Activated naive CD8-positive, alpha-beta T cell (primary cell): ENCODE measurements around the gene ZNF774.
"Not testable (repeated sequence)": the region's sequence is repeated elsewhere in the genome, so short reads cannot be mapped to it uniquely, and the experiment has no call there.

ENCODE experiments used
- H3K27ac Mint-ChIP-seq: one replicate; pipeline ENCODE4 v1.8.0; 2021; ENCODE audit warnings: mixed read lengths
- H3K27me3 Mint-ChIP-seq: one replicate; pipeline ENCODE4 v1.8.0; 2021; ENCODE audit warnings: mixed read lengths
- H3K36me3 Mint-ChIP-seq: one replicate; pipeline ENCODE4 v1.8.0; 2021; ENCODE audit warnings: mixed read lengths
- H3K4me1 Mint-ChIP-seq: one replicate; pipeline ENCODE4 v1.8.0; 2021; ENCODE audit warnings: low read depth, mixed read lengths
- H3K4me3 Mint-ChIP-seq: one replicate; pipeline ENCODE4 v1.8.0; 2021; ENCODE audit warnings: mild to moderate bottlenecking, mixed read lengths
- H3K9me3 Mint-ChIP-seq: one replicate; pipeline ENCODE4 v1.8.0; 2021; ENCODE audit warnings: low read depth, mixed read lengths

ZNF774 gene

DNA sequence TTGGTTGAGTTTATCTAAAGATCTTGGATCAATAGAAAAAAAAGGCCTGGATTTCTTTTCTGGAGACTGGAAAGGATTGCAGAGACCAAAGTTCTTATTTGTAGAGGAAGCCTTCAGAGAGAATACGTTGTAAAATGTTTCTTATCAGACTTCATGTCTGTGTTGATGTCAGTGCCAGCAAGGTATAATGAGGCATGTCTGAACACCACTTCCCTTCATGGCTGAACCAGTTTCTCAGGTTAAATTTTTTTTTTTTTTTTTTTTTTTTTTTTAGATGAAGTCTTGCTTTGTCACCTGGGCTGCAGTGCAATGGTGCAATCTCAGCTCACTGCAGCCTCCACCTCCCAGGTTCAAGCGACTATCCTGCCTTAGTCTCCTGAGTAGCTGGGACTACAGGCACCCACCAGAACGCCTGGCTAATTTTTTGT is 17.8 kb upstream of the ZNF774 start:
- H3K4me1 Mint-ChIP-seq, result peaks cover 9% of the 10 kb centered on the region
- H3K27me3 Mint-ChIP-seq, result no peaks in the 10 kb centered on the region
- no peak overlapping the region for H3K4me3 Mint-ChIP-seq
- H3K36me3 Mint-ChIP-seq, result no peaks in the 10 kb centered on the region
- no peak overlapping the region for H3K27ac Mint-ChIP-seq
- no peaks in the 10 kb centered on the region for H3K9me3 Mint-ChIP-seq

GRCh38 chr15:90336705-90337141 is 15.4 kb upstream of the ZNF774 start:
- Mint-ChIP-seq H3K4me3 (no peak overlapping the region), H3K4me1 (peaks cover 11% of the 10 kb centered on the region), H3K27ac (no peak overlapping the region), H3K36me3 (no peaks in the 10 kb centered on the region), H3K27me3 (no peaks in the 10 kb centered on the region), H3K9me3 (no peaks in the 10 kb centered on the region)

DNA sequence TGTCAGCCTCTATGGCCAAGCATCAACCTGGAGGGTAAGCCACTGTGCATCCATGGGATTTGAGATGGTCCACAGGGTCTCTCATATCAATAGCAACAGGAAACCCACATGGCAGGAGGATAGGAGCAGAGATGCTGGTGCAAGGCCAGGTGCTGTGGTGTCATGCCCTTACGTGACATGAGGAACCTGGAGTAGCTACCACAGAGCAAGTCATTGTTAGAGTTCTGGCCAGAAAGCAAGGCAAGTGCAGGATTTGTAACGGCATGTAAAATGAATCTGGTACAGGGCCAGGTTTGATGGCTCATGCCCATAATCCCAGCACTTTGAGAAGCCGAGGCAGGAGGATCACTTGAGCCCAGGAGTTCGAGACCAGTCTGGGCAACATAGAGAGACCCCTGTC is 14.8 kb upstream of the ZNF774 start:
- Mint-ChIP-seq H3K27ac (no peak overlapping the region), H3K4me1 (peaks cover 12% of the 10 kb centered on the region), H3K27me3 (no peaks in the 10 kb centered on the region), H3K9me3 (no peaks in the 10 kb centered on the region), H3K36me3 (no peaks in the 10 kb centered on the region), H3K4me3 (no peak overlapping the region)

GRCh38 chr15:90338532-90338931 is 13.6 kb upstream of the ZNF774 start:
- H3K27me3 Mint-ChIP-seq, result no peaks in the 10 kb centered on the region
- no peaks in the 10 kb centered on the region for H3K9me3 Mint-ChIP-seq
- H3K4me1 Mint-ChIP-seq, result peaks cover 25% of the 10 kb centered on the region

DNA sequence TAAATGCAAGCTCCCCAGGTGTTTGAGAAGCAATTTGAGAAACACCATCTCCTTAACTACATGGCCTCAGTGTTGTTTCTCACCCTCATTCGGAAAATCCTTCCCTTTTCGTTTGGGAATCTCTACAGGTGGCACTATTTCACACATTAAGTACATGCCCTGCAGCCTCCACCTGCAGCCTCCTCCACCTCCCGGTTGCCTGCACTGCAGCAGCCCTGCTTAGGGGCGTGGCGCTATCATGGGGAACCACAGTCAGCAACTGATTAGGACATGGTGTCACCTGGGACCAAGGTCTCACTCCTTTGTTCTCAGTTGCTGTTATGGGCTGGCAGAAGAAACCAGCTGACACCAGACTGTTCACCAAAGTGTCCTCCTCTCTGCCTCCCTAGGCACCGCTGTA is 11.7 kb upstream of the ZNF774 start:
- Mint-ChIP-seq H3K4me3 (no peak overlapping the region), H3K27me3 (no peaks in the 10 kb centered on the region), H3K36me3 (no peaks in the 10 kb centered on the region), H3K27ac (no peak overlapping the region), H3K4me1 (peaks cover 28% of the 10 kb centered on the region), H3K9me3 (no peaks in the 10 kb centered on the region)

More at GRCh38 chr15:90338532-90338931, 13.6 kb upstream of the ZNF774 start:
- no peak overlapping the region for H3K27ac Mint-ChIP-seq
- H3K36me3 Mint-ChIP-seq, result no peaks in the 10 kb centered on the region
- no peak overlapping the region for H3K4me3 Mint-ChIP-seq

DNA sequence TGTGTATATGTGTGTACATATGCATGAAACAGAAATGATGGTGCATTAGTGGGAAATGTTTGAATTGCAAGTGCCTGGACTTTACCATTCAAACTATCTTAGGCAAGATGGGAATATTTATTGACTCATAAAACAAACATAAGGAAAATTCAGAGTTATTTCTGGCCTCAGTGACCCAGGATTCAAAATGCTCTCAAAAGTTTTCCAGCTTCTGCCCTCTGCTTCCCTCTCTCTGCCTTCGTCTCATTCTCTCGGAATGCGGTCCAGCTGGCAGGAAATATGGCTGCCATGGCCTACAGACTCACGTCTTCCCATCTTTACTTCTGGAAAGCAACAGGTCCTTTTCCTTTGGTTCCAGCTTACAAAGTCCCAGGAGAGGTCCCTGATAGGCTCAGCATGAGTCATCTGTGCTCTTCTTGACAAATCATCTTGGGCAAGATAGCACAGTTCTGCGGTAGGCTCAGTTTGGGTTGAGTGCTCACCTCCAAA is 8.7 kb upstream of the ZNF774 start:
- H3K27ac Mint-ChIP-seq, result no peak overlapping the region
- H3K27me3 Mint-ChIP-seq, result no peaks in the 10 kb centered on the region
- H3K4me3 Mint-ChIP-seq, result no peak overlapping the region

DNA sequence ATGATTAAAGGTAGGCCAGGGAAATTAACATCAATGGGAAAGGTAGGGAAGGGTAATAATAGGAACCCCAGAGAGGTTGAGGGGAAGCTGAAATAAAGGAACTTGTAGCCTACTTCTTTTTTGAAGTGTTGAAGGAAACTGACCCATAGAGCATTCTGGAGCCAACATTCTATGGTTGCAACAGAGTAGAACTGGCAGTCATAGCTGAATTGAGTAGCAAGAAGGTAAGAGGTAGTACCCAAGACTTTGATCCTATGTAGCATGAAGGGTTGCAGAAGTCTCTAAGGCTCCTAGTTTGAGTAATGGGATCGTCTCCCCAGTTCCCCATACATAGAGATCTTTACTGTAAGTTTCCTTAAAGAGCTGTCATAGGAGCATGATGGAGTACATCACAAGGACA is 7.4 kb upstream of the ZNF774 start:
- Mint-ChIP-seq H3K27ac (no peak overlapping the region), H3K27me3 (no peaks in the 10 kb centered on the region), H3K4me1 (peaks cover 20% of the 10 kb centered on the region), H3K4me3 (no peak overlapping the region), H3K9me3 (no peaks in the 10 kb centered on the region), H3K36me3 (no peaks in the 10 kb centered on the region)

More for the DNA sequence above, 8.7 kb upstream of the ZNF774 start:
- Mint-ChIP-seq H3K36me3 (no peaks in the 10 kb centered on the region), H3K4me1 (peaks cover 20% of the 10 kb centered on the region), H3K9me3 (no peaks in the 10 kb centered on the region)

- Mint-ChIP-seq H3K27me3 (no peaks in the 10 kb centered on the region), H3K27ac (no peak overlapping the region), H3K4me1 (peaks cover 18% of the 10 kb centered on the region), H3K9me3 (no peaks in the 10 kb centered on the region), H3K4me3 (no peak overlapping the region), H3K36me3 (no peaks in the 10 kb centered on the region)
Observed at GRCh38 chr15:90345857-90346256, 6.2 kb upstream of the ZNF774 start.

- H3K36me3 Mint-ChIP-seq, H3K4me3 Mint-ChIP-seq, H3K27me3 Mint-ChIP-seq, H3K9me3 Mint-ChIP-seq, H3K27ac Mint-ChIP-seq: not testable (repeated sequence)
- H3K4me1 Mint-ChIP-seq, result peaks cover 17% of the 10 kb centered on the region
Observed at GRCh38 chr15:90347431-90348065, 4.5 kb upstream of the ZNF774 start.

DNA sequence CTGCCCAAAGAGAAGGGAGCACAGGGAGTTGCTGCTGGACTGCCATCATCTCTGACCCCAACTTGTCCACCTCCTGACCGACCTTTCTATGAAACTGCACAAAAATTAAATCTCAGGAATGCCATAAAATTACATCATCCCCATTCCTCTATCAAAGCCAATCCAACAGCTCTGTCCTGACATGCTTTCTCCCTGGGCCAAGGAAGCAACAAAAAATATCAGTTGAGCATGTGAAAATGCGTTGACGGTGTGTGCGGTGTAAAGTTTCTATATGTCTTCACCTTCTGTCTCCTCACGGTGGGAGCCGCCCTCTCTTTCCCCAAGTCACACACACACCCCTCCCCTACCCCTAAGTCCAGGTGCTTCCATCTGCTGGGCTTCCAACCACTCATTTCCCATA is 3.6 kb upstream of the ZNF774 start:
- H3K9me3 Mint-ChIP-seq, result no peaks in the 10 kb centered on the region
- H3K4me1 Mint-ChIP-seq, result peaks cover 8% of the 10 kb centered on the region
- H3K4me3 Mint-ChIP-seq, result no peak overlapping the region
- no peaks in the 10 kb centered on the region for H3K36me3 Mint-ChIP-seq
- no peak overlapping the region for H3K27ac Mint-ChIP-seq
- H3K27me3 Mint-ChIP-seq, result no peaks in the 10 kb centered on the region

DNA sequence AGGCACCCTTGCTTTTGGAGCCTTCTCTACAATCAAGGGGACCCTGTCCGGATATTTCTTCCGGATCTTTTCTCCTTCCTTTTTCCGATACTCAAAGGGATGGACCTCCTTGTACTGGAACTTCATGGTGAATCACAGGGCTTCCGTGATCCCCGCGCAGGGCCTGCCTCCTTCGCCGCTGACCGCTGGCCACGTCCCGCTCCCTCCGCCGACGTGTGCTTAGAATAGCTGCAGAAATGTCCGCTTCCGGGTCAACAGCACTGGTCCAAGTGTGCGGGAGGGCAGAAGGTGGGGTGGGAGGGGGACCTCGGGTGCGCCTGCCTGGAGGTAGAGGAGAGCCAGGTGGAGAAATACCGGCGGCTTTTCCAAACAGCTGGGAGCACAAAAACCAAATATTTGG is 3.0 kb upstream of the ZNF774 start:
- no peak overlapping the region for H3K27ac Mint-ChIP-seq
- H3K36me3 Mint-ChIP-seq, result no peaks in the 10 kb centered on the region
- H3K4me1 Mint-ChIP-seq, result peaks cover 4% of the 10 kb centered on the region
- no peaks in the 10 kb centered on the region for H3K27me3 Mint-ChIP-seq
- no peak overlapping the region for H3K4me3 Mint-ChIP-seq
- no peaks in the 10 kb centered on the region for H3K9me3 Mint-ChIP-seq

DNA sequence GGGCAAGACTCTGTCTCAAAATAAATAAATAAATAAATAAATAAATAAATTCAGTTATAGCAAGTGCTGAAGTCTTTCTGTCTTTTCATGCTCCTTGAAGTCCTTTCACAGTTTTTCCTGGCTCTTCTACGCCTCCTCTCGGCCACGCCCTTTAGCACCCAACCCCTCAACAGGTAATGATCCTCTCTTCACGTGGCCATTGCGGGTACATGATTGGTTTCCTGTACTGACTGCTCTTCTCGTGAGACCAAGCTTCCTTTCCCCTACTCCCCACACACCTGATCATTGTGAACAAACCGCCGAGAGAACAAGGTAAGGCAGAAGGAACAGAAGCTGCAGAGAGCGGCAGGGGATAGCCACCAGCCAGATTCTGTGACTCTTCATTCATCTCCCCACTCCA is 2.3 kb upstream of the ZNF774 start:
- H3K27me3 Mint-ChIP-seq, result no peaks in the 10 kb centered on the region
- H3K36me3 Mint-ChIP-seq, result no peaks in the 10 kb centered on the region
- peaks cover 4% of the 10 kb centered on the region for H3K4me1 Mint-ChIP-seq
- H3K27ac Mint-ChIP-seq, result no peak overlapping the region
- no peak overlapping the region for H3K4me3 Mint-ChIP-seq
- H3K9me3 Mint-ChIP-seq, result no peaks in the 10 kb centered on the region

DNA sequence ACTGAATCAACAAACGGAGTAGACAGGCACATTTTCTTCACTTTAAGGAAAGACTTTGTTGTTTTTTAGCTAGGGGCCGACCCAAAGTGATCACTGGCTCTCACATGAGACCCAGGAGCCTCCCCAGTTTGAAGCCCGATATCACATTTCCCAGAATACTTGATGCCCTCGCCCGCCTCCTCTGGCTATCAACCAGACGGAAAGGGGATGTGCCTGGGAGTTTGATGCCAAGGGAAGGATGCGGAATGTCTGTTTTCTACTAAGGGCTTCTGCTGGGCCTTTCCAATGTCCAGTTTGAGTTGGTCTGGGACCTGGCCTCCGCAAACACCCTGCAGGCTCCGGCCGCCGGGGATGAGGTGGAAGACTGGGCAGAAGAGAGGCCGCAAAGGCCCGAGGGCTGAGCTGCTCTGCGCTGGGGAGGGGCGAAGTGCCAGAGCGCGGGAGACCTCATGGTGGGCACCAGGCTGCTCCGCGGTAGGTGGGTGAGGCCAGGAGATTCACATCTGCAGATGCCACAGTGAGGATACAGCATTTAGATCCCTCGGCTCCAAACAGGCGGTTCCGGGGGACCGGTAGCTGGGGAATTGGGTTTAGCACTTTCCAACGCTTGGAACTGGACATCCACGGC is 491 bp upstream of the ZNF774 start:
- no peaks in the 10 kb centered on the region for H3K27me3 Mint-ChIP-seq
- H3K4me3 Mint-ChIP-seq, result peak overlapping the region; percentile 92
- no peaks in the 10 kb centered on the region for H3K36me3 Mint-ChIP-seq
- H3K9me3 Mint-ChIP-seq, result no peaks in the 10 kb centered on the region
- peaks cover 4% of the 10 kb centered on the region for H3K4me1 Mint-ChIP-seq
- no peak overlapping the region for H3K27ac Mint-ChIP-seq

GRCh38 chr15:90354986-90355385 is 2.9 kb downstream of the ZNF774 start:
- H3K9me3 Mint-ChIP-seq, result no peaks in the 10 kb centered on the region
- H3K4me3 Mint-ChIP-seq, result no peak overlapping the region
- peaks cover 4% of the 10 kb centered on the region for H3K4me1 Mint-ChIP-seq
- H3K36me3 Mint-ChIP-seq, result no peaks in the 10 kb centered on the region
- no peaks in the 10 kb centered on the region for H3K27me3 Mint-ChIP-seq
- no peak overlapping the region for H3K27ac Mint-ChIP-seq

- Mint-ChIP-seq H3K27me3 (no peaks in the 10 kb centered on the region), H3K36me3 (no peaks in the 10 kb centered on the region), H3K4me3 (no peak overlapping the region), H3K9me3 (no peaks in the 10 kb centered on the region), H3K27ac (no peak overlapping the region), H3K4me1 (peaks cover 14% of the 10 kb centered on the region)
Observed at GRCh38 chr15:90358124-90359033, 6.3 kb downstream of the ZNF774 start.
